Measurements from ENCODE around the gene NPM1. TPM values are rescaled to one million over a fixed set of nuclear protein-coding genes. Genes with fewer than 3 reads are reported as not detected.
A peak's percentile ranks its signal among the peaks of the same experiment; 100 is the strongest.

Gene NPM1
- total RNA-seq, 1 experiment from 2014 or later: 3,968 TPM

DNA sequence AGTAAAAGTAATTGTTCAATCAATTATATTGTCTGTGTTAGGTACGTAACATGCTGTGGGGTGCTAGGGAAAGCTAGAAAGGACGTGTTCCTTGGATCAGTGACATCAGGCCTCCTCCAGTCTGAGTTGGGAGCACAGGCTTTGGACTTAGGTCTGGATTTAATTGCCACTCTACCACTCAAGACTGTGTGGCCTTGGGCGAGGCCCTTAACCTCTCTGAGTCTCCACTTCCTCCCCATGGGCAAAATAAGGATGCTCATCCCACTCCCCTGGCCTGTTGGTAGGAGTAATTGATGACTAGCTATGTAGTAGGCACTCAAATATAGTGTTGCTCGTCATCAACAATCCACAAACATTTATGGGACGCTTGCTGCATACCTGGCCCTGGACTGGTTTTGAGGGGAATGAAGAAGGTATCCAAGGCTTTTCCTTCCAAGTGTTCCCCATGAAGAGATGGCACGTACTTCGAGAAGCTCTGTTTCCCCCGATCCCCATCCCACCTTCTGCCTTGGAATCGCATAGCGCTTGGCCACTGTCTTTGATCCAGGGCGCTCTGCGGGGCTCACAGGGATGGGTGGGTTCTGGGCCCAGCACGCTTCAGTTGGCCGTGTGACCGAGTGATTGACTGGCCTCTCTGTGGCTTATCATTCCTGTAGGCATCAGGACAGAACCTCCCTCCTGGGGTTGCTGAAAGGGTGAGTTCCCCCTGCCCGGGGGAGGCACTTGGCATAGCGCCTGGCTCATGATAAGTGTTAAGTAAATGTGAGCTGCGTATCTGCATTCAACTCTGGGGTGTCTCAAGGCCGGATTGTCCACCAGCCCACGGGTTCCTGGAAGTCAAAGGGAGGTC is 39.9 kb downstream of the NPM1 start:
- DNase-seq (ENCODE audit: low read depth): no peak

DNA sequence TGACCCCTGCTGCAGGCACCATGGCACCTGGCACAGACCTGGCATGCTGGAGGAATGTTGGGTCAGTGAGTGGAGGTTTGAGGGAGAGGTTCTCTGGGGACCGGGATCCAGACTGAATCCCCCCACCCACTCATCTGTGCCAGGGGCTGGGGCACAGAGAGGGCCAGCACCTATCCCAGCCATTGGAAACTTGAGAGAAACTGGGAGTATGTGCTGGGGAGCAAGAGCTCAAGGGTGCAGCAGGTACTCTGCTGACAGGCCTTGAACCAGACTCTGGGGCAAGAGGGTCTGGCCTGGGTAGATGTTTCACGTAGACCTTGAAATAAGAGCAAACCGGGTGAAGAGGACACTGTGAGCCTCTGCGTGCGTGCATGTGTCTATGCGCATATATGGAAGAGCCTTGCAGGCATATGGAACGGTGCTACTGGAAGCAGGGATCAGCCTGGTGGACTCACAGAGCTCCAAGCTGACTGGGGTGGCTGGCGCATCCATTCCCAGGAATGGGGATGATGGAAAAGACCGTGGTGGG is 40.6 kb downstream of the NPM1 start:
- no peak for DNase-seq (ENCODE audit: low read depth)

DNA sequence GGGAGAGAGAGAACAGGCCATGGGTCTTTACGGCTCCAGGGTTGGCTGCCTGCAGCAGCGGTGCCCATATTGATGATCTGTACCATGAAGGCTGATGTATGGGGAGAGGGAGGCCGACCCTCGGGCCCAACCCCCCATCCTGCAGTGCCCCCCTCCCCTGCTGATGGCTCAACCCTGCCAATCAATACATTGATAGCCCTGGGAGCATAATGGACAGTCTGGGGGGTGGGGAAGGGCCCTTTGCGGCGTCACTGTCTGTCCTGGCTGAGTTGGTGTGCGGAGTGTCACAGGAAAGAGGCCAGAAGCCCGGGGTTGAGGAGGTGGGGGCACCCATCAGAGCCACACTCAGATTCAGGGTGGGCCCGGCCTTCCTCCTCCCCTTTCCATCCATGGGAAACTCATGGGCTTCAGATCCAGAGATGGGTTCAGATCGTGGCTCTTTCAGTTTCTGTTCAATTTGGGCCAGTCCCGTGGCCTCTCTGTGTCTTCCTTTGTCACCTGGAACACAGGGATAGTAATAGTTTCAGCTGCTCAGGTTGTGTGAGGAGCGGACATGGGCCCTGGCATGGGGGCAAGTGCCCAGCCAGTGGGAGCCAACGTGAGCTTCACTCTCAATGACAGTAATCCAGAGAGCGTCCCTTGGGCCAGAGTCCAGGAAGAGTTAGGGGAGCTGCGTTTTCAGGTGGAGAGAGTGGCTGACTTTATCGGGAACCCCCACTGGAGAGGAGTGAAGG is 41.3 kb downstream of the NPM1 start:
- DNase-seq (ENCODE audit: low read depth): no peak

DNA sequence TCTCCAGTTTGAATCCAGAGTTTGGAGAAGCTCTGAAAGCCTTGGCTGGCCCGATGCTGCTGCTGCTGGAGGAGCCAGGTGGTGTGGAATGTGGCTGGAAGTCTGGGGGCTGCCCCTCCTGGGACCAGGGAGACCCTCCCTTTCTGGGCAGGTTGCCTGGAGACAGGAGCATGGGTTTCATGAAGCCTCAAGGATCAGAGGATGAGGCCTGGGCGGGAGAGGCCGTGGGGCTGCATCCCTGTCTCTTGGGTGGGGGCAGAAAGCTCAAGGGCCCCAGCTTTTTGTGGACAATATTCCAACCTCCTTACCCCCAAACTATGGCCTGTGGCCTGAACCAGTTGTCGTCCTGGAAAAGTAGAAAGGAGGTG is 41.9 kb downstream of the NPM1 start:
- no peak for DNase-seq (ENCODE audit: low read depth)

- DNase-seq (ENCODE audit: low read depth): no peak
These were observed 43.7 kb downstream of the NPM1 start for GRCh38 chr5:171431251-171431777.

- no peak for DNase-seq (ENCODE audit: low read depth)
These were observed 44.4 kb downstream of the NPM1 start for GRCh38 chr5:171432076-171432475.

- no peak for DNase-seq (ENCODE audit: low read depth)
These were observed 45.1 kb downstream of the NPM1 start for GRCh38 chr5:171432583-171433351.

- no peak for DNase-seq (ENCODE audit: low read depth)
These were observed 45.7 kb downstream of the NPM1 start for GRCh38 chr5:171433352-171433698.

- DNase-seq (ENCODE audit: low read depth): no peak
These were observed 46.5 kb downstream of the NPM1 start for GRCh38 chr5:171433982-171434676.

GRCh38 chr5:171434874-171435273 is 47.2 kb downstream of the NPM1 start:
- no peak for DNase-seq (ENCODE audit: low read depth)

DNA sequence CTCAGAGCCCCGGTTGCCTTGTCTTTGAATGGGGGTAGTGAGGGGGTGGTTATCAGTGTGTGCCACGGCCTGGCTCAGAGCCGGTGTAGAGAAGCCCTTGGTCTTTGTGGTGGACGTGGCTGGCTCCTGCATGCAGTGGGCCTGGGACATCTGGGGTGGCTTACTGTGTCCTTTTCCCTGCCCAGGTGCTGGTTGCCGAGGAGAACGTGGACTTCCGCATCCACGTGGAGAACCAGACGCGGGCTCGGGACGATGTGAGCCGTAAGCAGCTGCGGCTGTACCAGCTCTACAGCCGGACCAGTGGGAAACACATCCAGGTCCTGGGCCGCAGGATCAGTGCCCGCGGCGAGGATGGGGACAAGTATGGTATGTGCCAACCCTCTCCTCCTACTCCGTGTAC is 48.3 kb downstream of the NPM1 start:
- DNase-seq (ENCODE audit: low read depth): no peak

- no peak for DNase-seq (ENCODE audit: low read depth)
These were observed 49.2 kb downstream of the NPM1 start for GRCh38 chr5:171436804-171437285.

- DNase-seq (ENCODE audit: low read depth): no peak
These were observed 49.7 kb downstream of the NPM1 start for GRCh38 chr5:171437286-171437821.

- no peak for DNase-seq (ENCODE audit: low read depth)
These were observed 51.1 kb downstream of the NPM1 start for GRCh38 chr5:171438738-171439137.

DNA sequence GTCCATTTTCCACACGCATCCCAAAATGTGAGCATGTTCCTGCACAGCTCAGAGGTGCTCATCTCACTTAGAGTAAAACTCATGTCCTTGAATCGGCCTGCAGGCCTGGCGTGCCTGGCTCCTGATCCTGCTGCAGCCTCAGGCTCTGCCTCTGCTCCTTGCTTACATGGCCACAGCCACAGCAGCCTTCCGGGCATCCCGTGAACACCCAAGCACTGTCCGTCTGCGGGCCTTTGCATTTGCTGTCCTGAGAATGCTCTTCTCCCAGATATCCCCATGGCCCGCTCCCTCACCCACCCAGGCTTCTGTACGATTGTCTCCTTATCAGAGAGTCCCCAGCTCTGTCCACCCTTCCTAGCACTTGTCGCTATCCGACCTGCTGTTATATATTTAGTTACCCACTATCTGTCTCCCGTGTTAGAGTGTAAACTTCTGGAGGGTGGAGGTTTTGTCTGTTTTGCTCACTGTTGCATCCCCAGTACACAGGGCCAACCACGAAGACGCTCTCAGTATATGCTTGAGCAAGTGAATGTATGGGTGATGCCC is 53.7 kb downstream of the NPM1 start:
- DNase-seq (ENCODE audit: low read depth): no peak

- DNase-seq (ENCODE audit: low read depth): no peak
These were observed 54.8 kb downstream of the NPM1 start for GRCh38 chr5:171442287-171443042.

DNA sequence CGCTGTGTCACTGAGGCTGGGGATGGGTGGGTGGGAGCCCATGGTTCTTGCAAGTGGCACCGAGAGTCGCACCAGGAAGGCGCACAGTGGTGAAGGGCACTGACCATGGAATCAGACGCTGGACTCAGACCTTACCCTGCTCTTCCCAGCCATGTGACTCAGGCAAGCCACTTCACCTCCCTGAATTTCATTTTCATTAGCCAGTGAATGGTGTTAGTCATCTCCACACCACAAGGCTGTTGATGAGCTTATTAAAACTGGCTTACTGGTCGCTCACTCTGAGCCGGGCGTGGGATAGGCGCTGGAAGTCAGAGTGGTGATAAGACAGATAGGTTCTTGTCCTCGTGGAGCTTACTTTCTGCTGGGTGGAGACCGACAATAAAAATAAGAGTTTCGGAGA is 56.9 kb downstream of the NPM1 start:
- DNase-seq (ENCODE audit: low read depth): peak; percentile 63

DNA sequence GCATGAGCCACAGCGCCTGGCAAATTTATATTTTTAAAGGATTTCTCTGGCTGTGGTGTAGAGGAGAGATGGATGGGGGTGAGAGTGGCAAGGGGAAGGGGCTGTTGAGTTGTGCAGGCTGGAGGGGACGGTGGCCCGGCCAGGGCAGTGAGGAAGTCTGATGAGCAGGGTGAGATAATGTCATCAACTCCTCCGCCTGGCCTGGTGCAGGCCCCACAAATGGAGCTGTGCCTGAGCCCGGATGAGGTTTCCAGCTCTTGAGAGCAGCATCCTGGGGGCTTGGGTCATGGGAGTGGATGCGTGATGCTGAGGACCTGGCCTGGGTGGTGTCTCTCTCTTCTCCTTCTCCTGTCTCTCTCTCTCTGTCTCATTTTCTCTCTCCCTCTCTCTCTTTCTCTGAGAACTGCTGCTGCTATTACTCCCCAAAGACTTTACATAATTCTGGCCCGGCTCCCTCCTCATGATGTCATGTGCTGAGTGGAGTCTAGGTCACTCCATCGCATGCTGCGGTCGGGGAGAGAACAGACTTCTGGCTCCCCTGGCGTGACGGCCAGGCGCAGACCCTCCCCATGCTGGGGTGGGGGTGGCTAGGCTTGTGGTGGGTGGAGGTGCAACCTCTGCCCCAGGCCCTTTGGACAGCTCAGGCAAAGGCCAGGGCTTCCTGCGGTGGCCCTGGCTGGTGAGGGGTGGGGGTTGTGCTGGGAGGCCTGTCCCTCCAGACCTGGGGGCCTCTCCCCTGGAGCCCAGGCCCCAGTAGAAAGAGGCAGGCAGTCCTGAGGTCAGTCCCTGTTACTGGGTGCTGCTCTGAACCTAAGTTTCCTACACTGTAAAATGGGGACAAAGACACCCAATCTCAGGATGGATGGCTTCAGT is 58.2 kb downstream of the NPM1 start:
- no peak for DNase-seq (ENCODE audit: low read depth)

DNA sequence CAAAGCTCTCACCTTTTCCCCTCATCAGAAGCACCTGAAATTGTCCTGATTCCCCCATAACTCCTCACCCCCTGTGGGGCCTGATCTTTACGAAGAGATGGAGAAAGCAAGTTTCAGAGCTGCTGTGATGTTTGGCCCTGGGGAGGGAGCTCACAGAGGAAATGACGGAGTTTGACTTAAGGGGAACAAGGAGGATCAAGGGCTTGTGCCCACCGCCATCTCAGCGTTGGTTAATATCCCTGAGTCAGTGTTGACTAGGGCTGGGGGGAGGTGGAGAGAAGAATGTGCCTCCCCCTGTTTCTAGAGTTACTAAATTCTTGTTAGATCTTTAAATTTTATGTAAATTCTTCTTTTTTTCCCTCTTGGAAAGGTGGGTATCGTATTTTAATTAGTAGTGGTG is 59.6 kb downstream of the NPM1 start:
- DNase-seq (ENCODE audit: low read depth): no peak
